GM18870 (cell line): ENCODE results near the gene SRPK2.

Experiments
- ATAC-seq: cut with Tn5 transposase; IDR thresholded peaks from one replicate; pipeline ENCODE4 v1.9.1; 2021; ENCODE audit warnings: moderate library complexity; ENCODE audit not compliant: unreplicated experiment

Gene SRPK2

DNA sequence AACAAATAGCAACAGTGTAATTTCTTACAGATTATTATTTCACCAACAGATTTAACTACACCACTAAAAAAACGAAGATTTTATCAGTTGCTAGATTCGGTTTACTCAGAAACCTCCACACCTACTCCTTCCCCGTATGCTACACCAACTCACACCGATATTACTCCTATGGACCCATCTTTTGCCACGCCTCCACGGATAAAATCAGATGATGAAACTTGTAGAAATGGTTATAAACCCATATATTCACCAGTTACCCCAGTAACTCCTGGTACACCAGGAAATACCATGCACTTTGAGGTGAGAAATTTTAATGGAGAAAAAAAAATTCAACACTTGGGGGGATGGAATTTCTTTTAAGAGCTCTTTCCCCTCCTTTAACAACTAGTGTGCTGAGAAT lies 282.2 kb downstream of the SRPK2 start:
- no peak for ATAC-seq

DNA sequence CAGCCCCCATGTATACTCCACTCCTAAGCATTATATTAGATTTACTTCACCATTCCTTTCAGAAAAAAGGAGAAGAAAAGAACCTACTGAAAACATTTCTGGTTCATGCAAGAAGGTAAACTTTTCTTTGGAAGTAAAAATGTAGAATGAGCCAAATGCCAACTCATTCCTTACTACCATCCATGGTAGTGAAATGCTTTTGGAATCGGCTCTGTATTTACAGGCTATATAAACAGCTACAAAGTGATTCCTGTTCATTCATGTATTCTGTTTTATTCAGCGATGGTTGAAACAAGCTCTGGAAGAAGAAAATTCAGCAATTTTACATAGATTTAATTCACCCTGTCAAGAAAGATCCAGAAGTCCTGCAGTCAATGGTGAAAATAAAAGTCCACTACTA lies 283.1 kb downstream of the SRPK2 start:
- ATAC-seq: no peak

DNA sequence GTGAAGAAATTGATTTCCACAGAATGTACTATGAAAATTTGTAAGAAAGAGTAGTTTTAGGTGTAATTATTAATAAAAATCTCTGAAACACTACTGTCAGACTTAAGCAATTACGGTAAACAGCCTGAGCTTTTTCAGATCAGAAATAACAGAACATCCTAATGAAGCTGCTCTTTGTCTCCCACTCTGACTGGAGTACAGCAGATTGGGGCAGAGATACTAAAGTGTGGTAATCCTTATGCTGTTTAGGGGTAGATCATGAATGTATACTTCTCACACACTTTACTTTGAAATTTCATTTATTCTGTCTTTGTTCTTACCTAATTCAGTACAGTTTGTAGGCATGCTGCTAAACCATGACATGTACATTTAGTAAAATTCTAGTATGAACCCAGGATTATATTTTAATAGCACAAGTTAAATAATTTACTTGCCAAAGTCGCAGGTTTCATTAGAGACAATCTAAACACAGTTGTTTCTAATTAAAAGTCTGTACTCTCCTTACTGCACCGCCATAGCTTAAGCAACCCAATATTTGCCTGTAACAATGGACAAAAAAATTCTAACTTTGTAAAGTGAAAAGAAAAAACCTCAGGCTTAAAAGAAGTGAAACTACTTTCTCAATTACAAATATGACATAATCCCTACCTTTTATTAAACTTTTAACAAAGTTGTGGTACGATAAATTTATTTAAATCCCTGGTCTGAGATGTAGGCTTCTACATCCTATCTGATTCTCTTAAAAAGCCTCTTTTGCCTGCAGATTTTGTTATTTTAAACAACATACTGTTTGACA lies 286.0 kb downstream of the SRPK2 start:
- no peak for ATAC-seq

DNA sequence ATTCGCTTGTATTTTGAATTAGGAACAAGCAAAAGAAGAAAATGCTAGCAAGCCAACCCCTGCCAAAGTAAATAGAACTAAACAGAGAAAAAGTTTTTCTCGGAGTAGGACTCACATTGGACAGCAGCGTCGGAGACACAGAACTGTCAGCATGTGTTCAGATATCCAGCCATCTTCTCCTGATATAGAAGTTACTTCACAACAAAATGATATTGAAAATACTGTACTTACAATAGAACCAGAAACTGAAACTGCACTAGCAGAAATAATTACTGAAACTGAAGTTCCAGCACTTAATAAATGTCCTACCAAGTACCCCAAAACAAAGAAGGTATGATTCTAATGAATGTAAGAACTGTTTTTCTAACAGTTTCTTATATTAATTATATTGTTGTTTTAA lies 286.9 kb downstream of the SRPK2 start:
- ATAC-seq: no peak

- peak; percentile 78 for ATAC-seq
Observed at GRCh38 chr7:105098863-105099515, 289.7 kb downstream of the SRPK2 start.

GRCh38 chr7:105097619-105098018 lies 291.1 kb downstream of the SRPK2 start:
- no peak for ATAC-seq

- ATAC-seq: no peak
Observed at GRCh38 chr7:105096306-105096705, 292.4 kb downstream of the SRPK2 start.

DNA sequence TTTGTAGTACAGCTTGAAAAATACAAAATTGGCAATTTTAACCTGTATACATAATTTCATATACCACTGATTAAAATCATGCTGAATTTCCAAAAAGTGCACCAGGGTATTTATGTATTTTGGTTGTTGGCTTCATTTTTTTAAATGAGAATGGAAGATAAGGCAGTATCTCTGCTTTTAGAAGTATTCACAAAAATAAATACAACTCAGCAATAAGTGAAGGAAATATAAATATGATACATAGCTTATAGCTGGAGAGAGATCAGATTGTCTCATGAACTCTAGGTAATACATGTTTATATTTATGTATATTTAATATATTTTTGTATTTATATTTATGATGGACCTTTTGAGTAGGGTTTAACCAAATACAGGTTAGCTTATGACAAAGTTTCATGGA lies 293.8 kb downstream of the SRPK2 start:
- no peak for ATAC-seq

GRCh38 chr7:105088456-105088855 lies 300.3 kb downstream of the SRPK2 start:
- ATAC-seq: no peak

- no peak for ATAC-seq
Observed at GRCh38 chr7:105087981-105088380, 300.7 kb downstream of the SRPK2 start.

DNA sequence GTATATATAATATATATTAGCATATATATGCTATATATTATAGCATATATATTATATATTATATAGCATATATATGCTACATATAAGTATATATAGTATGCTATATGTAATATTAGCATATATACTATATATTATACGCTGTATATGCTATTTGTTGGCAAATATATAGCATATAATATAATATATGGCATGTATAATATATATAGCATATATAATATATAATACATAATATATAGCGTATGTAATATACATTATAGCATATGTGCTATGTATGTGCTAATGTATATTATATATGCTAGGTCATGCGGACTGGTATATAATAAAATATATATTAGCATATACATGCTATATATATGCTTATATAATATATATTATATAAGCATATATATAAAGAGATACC lies 301.9 kb downstream of the SRPK2 start:
- ATAC-seq: no peak

DNA sequence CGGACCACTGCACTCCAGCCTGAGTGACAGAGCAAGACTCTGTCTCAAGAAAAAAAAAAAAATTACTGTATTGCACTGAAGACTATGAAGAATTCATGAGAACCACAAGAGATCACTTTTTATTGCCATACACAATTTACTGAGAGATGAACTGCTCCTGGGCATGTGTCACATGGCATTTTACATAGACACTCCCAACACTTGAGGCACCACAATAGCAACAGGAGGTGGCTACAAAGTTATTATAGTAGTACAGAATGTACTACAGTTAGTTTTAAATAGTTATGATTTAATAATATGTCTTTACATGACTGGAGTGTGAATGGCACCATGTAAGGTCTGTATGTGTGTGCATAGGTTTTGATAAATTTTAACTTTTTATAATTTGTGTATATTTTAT lies 304.1 kb downstream of the SRPK2 start:
- no peak for ATAC-seq

GRCh38 chr7:105079348-105079747 lies 309.4 kb downstream of the SRPK2 start:
- ATAC-seq: no peak

DNA sequence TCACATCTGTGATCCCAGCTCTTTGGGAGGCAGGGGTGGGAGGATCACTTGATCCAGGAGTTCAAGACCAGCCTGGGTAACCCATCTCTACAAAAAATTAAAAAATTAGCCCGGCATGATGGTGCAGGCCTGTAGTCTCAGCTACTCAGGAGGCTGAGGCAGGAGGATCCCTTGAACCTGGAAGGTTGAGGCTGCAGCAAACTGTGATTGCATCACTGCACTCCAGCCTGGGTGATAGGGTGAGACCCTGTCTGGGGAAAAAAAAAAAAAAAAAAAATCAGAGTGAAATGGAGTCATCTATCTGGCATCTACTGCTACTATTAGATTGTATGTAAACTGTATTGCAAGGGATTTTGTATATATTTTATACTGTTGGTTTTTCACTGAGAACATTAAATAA lies 315.6 kb downstream of the SRPK2 start:
- no peak for ATAC-seq

DNA sequence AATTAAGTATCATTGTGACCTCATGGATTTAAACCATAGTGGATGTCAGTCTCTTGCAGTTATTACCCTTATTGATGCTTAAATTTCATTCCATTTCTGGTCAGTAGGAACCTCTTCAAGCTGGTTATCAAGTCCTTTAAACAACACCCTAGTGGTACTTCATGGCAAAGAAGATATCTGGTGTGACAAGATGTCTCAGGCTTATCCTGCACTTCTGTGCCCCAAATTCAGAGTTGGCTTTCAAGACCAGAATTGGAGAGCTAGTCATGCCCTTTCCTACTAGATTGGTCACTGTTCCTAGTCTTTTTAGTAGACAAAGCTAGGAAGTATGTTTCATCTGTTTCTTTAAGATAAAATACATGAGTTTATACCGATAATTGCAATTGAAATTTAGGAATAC lies 319.8 kb downstream of the SRPK2 start:
- ATAC-seq: no peak

GRCh38 chr7:105067691-105068090 lies 321.0 kb downstream of the SRPK2 start:
- no peak for ATAC-seq
